MM.1S (cell line): ENCODE measurements around the gene PDSS2.

Experiments used
- CTCF ChIP-seq: fragments of 300-600 bp; sonication (generic); IDR thresholded peaks from 2 replicates; pipeline ENCODE4 v1.5.1; 2016; ENCODE audit warnings: antibody characterized with exemption, low read length, mixed read lengths
- EZH2phosphoT487 ChIP-seq: fragments of 300-600 bp; sonication (generic); IDR thresholded peaks from 2 replicates; pipeline ENCODE4 v1.6.1; 2018; ENCODE audit warnings: antibody characterized with exemption, low read length

- TF ChIP-seq EZH2phosphoT487: no peak
- TF ChIP-seq CTCF: no peak
Observed at GRCh38 chr6:107221519-107221918, 237.8 kb downstream of the PDSS2 start.
